H1 (cell line): ENCODE data around the gene SOD2. TPM values are rescaled to one million over a fixed set of nuclear protein-coding genes. Genes with fewer than 3 reads are reported as not detected.

Source experiments
- CTCF ChIA-PET: fragments of 300-600 bp; sonication (Branson Sonifier 250); formaldehyde crosslinking; loops from one replicate; lab custom pipeline; 2021; ENCODE audit not compliant: partially characterized antibody; lab: Charles Lee
- POLR2A ChIA-PET: fragments of 300-600 bp; sonication (Branson Sonifier 250); formaldehyde crosslinking; loops from one replicate; lab custom pipeline; 2021; ENCODE audit warnings: inconsistent platforms; ENCODE audit not compliant: partially characterized antibody; lab: Charles Lee
- DNase-seq, 2 experiments: peaks; one replicate each; pipeline versions ENCODE4 v3.0.0 to v3.0.0-alpha.2; 2010 to 2022; ENCODE audit warnings: low spot score in 2 of 2, low read depth in 1 of 2, mixed read lengths in 1 of 2
- FAIRE-seq: peaks from 2 replicates; lab custom pipeline; 2011; peaks lifted over from hg19 to GRCh38; lab: Jason Lieb, UNC
- H2AFZ ChIP-seq: 2 replicates; pipeline ENCODE4 v1.8.1; 2012; ENCODE audit warnings: low read length, inconsistent platforms
- H2AK5ac ChIP-seq: 2 replicates; pipeline ENCODE4 v1.6.1; 2013; ENCODE audit warnings: low read depth, low read length
- H2BK120ac ChIP-seq: replicated peaks from 2 replicates; pipeline ENCODE3; 2013; ENCODE audit warnings: low read depth, low read length, inconsistent platforms
- H2BK12ac ChIP-seq: 2 replicates; pipeline ENCODE4 v1.6.1; 2013; ENCODE audit warnings: low read depth, low read length
- H2BK15ac ChIP-seq: 2 replicates; pipeline ENCODE4 v1.6.1; 2013; ENCODE audit warnings: low read length
- H2BK20ac ChIP-seq: 2 replicates; pipeline ENCODE4 v1.6.1; 2013; ENCODE audit warnings: low read length
- H2BK5ac ChIP-seq: 2 replicates; pipeline ENCODE4 v1.6.1; 2013; ENCODE audit warnings: low read depth, low read length
- H3K14ac ChIP-seq: 2 replicates; pipeline ENCODE4 v1.6.1; 2013; ENCODE audit warnings: inconsistent platforms; ENCODE audit not compliant: insufficient read length
- H3K18ac ChIP-seq: 2 replicates; pipeline ENCODE4 v1.6.1; 2013; ENCODE audit warnings: low read length; ENCODE audit errors: extremely low read depth
- H3K23ac ChIP-seq: 2 replicates; pipeline ENCODE4 v1.6.1; 2013; ENCODE audit warnings: inconsistent platforms; ENCODE audit not compliant: insufficient read length
- H3K23me2 ChIP-seq: 2 replicates; pipeline ENCODE4 v1.6.1; 2013; ENCODE audit warnings: low read depth, low read length
- H3K27ac ChIP-seq: 2 replicates; pipeline ENCODE4 v1.6.1; 2011; ENCODE audit warnings: low read depth, low read length, inconsistent platforms
- H3K27me3 ChIP-seq, 4 experiments: replicated peaks in 1 of 4; 1 replicate in 1 of 4; 2 replicates in 3 of 4; pipeline versions ENCODE4 v1.6.1 to v1.8.1; 2011 to 2013; ENCODE audit warnings: low read length in 3 of 4, mild to moderate bottlenecking in 3 of 4, inconsistent platforms in 2 of 4, mixed read lengths in 2 of 4, moderate library complexity in 1 of 4; ENCODE audit not compliant: control insufficient read depth in 3 of 4, insufficient read depth in 3 of 4; ENCODE audit errors: extremely low read depth in 1 of 4
- H3K36me3 ChIP-seq, 4 experiments: 2 replicates each; pipeline versions ENCODE4 v1.6.1 to v1.8.1; 2011 to 2013; ENCODE audit warnings: mild to moderate bottlenecking in 4 of 4, low read length in 3 of 4, moderate library complexity in 2 of 4, control low read depth in 1 of 4, inconsistent platforms in 1 of 4; ENCODE audit not compliant: insufficient read depth in 4 of 4, control insufficient read depth in 2 of 4
- H3K4ac ChIP-seq: replicated peaks from 2 replicates; pipeline ENCODE3; 2013; ENCODE audit warnings: low read length, low read depth, mixed read lengths, inconsistent platforms; ENCODE audit not compliant: insufficient read length
- H3K4me1 ChIP-seq, 4 experiments: replicated peaks in 1 of 4; 1 replicate in 1 of 4; 2 replicates in 3 of 4; pipeline versions ENCODE4 v1.6.1 to v1.8.1; 2011 to 2013; ENCODE audit warnings: low read length in 3 of 4, inconsistent platforms in 2 of 4, mixed read lengths in 1 of 4; ENCODE audit not compliant: insufficient read depth in 4 of 4, control insufficient read depth in 3 of 4
- H3K4me2 ChIP-seq, 2 experiments: 2 replicates each; pipeline versions ENCODE4 v1.6.1 to v1.8.1; 2011 to 2013; ENCODE audit warnings: low read depth in 2 of 2, low read length in 2 of 2, control low read depth in 1 of 2, inconsistent platforms in 1 of 2, mild to moderate bottlenecking in 1 of 2; ENCODE audit not compliant: insufficient read depth in 1 of 2
- H3K4me3 ChIP-seq, 4 experiments: fragments of 200-600, 300-600 bp in 1 of 4; sonication (generic), shearing (Covaris generic), sonication (Bioruptor Twin) in 1 of 4; 2 replicates each; pipeline versions ENCODE4 v1.5.1 to v1.8.1; 2011 to 2016; ENCODE audit warnings: low read length in 4 of 4, low read depth in 3 of 4, control low read depth in 2 of 4, inconsistent platforms in 2 of 4, mild to moderate bottlenecking in 2 of 4, mixed read lengths in 1 of 4, moderate library complexity in 1 of 4; ENCODE audit not compliant: insufficient read depth in 2 of 4; ENCODE audit errors: extremely low read depth in 1 of 4
- H3K56ac ChIP-seq: replicated peaks from 2 replicates; pipeline ENCODE3; 2013; ENCODE audit warnings: low read depth, mild to moderate bottlenecking, mixed read lengths, low read length, inconsistent platforms; ENCODE audit not compliant: insufficient read length
- H3K79me1 ChIP-seq: 2 replicates; pipeline ENCODE4 v1.6.1; 2013; ENCODE audit warnings: low read depth, low read length, control low read depth
- H3K79me2 ChIP-seq, 2 experiments: 2 replicates each; pipeline versions ENCODE4 v1.6.1 to v1.8.1; 2012 to 2013; ENCODE audit warnings: low read length in 2 of 2, mild to moderate bottlenecking in 2 of 2, inconsistent platforms in 1 of 2; ENCODE audit not compliant: insufficient read depth in 2 of 2, control insufficient read depth in 1 of 2
- H3K9ac ChIP-seq, 4 experiments: replicated peaks in 1 of 4; 1 replicate in 1 of 4; 2 replicates in 3 of 4; pipeline versions ENCODE4 v1.6.1 to v1.8.1; 2011 to 2013; ENCODE audit warnings: low read depth in 3 of 4, low read length in 3 of 4, control low read depth in 2 of 4, mild to moderate bottlenecking in 2 of 4, moderate library complexity in 2 of 4, inconsistent platforms in 1 of 4; ENCODE audit errors: extremely low read depth in 1 of 4
- H3K9me3 ChIP-seq, 2 experiments: 2 replicates each; pipeline versions ENCODE4 v1.6.1 to v1.8.1; 2012 to 2013; ENCODE audit warnings: mild to moderate bottlenecking in 2 of 2, moderate library complexity in 2 of 2, control low read depth in 1 of 2, inconsistent platforms in 1 of 2, low read depth in 1 of 2, low read length in 1 of 2, mixed read lengths in 1 of 2; ENCODE audit not compliant: insufficient read depth in 2 of 2
- H4K20me1 ChIP-seq, 2 experiments: replicated peaks in 1 of 2; 2 replicates each; pipeline versions ENCODE3 to v1.8.1; 2011 to 2013; ENCODE audit warnings: inconsistent platforms in 2 of 2, low read length in 2 of 2, mild to moderate bottlenecking in 1 of 2; ENCODE audit not compliant: insufficient read depth in 2 of 2, control insufficient read depth in 1 of 2
- H4K5ac ChIP-seq: 2 replicates; pipeline ENCODE4 v1.6.1; 2013; ENCODE audit warnings: low read length, low read depth, mixed read lengths, inconsistent platforms; ENCODE audit not compliant: insufficient read length
- H4K8ac ChIP-seq: 2 replicates; pipeline ENCODE4 v1.8.0; 2013; ENCODE audit warnings: mild to moderate bottlenecking, moderate library complexity, low read length, inconsistent platforms; ENCODE audit not compliant: insufficient read depth; ENCODE audit errors: extremely low read depth
- H4K91ac ChIP-seq: replicated peaks from 2 replicates; pipeline ENCODE3; 2013; ENCODE audit warnings: low read length, mixed read lengths, inconsistent platforms; ENCODE audit not compliant: insufficient read length
- EZH2 ChIP-seq: fragments of 200-600 bp; sonication (generic); IDR thresholded peaks from 2 replicates; pipeline ENCODE4 v1.7.1; 2012; ENCODE audit warnings: low read depth, mild to moderate bottlenecking, moderate library complexity, low read length, inconsistent platforms; ENCODE audit not compliant: severe bottlenecking
- TAF7 ChIP-seq: optimal IDR thresholded peaks from 2 replicates; pipeline ENCODE3; 2011; ENCODE audit warnings: low read depth, mild to moderate bottlenecking, inconsistent platforms, low read length, moderate library complexity, borderline replicate concordance
- WGBS, 2 experiments: shearing (Covaris generic) in 1 of 2; methylation state at CpG; one replicate each; pipeline versions ENCODE4 v1.1.6 to v1.1.7; 2013 to 2015; ENCODE audit warnings: low lambda C conversion rate in 2 of 2, mixed read lengths in 2 of 2, inconsistent platforms in 1 of 2, low coverage in 1 of 2, missing lambda C conversion rate in 1 of 2; ENCODE audit not compliant: insufficient replicate concordance in 2 of 2, insufficient coverage in 1 of 2, insufficient read length in 1 of 2; ENCODE audit errors: extremely low coverage in 1 of 2, missing lambda C conversion rate in 1 of 2; 5-methylcytosine and 5-hydroxymethylcytosine counted together
- polyA plus RNA-seq, 7 experiments: library from polyadenylated mRNA; depleted of rRNA in 3 of 7; stranded (reverse) in 5 of 7; unstranded in 2 of 7; fragments of >200 nt in 5 of 7; fragments of 200-250 nt in 2 of 7; gene quantifications; 1 replicate in 5 of 7; 2 replicates in 1 of 7; 4 replicates in 1 of 7; pipeline versions ENCODE4 v1.2.1 to v1.2.3, GENCODE V29; 2011 to 2013; ENCODE audit warnings: missing spikeins in 2 of 7, mixed read lengths in 2 of 7
- small RNA-seq: library from polyadenylated mRNA; stranded (forward); fragments of <200 nt; extraction: miRNeasy Mini kit (QIAGEN cat#:217004); gene quantifications from one replicate; pipeline ENCODE3, GENCODE V24; 2013; ENCODE audit not compliant: insufficient read depth
- total RNA-seq: library from RNA; stranded (reverse); fragmentation: NEBNext Ultra II Directional; extraction: Animal tissue kit (Norgen Biotek cat#: 25700); gene quantifications from 2 replicates; pipeline ENCODE4 v1.2.1, GENCODE V29; 2021

SOD2 gene
- total and polyA plus RNA-seq, 2 of the 8 experiments (the other 6 are each of a cell fraction or from before 2014, with no cell fraction given) = 31.1 to 88.7 TPM

- H2BK15ac ChIP-seq = no peak overlapping the region
- no peak overlapping the region for H3K4me2 ChIP-seq
- H3K79me1 ChIP-seq = no peaks in the 10 kb centered on the region
Measured at GRCh38 chr6:159645640-159646039, 47.4 kb downstream of the SOD2 start.

More at GRCh38 chr6:159645640-159646039, 47.4 kb downstream of the SOD2 start:
- POLR2A ChIA-PET = no interaction called here
- H2AK5ac ChIP-seq = no peak overlapping the region
- H3K36me3 ChIP-seq = no peaks in the 10 kb centered on the region
- no peak overlapping the region for H4K8ac ChIP-seq
- no peak overlapping the region for H2BK120ac ChIP-seq
- no peak overlapping the region for H3K4ac ChIP-seq
- no peak overlapping the region for H3K9ac ChIP-seq
- TF ChIP-seq TAF7 (no peak), EZH2 (no peak)
- no peak overlapping the region for H3K18ac ChIP-seq
- 87% methylated on average over 4 of the region's 4 CpGs; no CpG with 5 or more reads in 1 of the 2 experiments for WGBS, 2 experiments
- H2BK20ac ChIP-seq = no peak overlapping the region
- no peak overlapping the region for H4K5ac ChIP-seq
- H4K91ac ChIP-seq = no peak overlapping the region
- no peak overlapping the region for H2BK12ac ChIP-seq
- H3K23me2 ChIP-seq = no peaks in the 10 kb centered on the region
- no peak overlapping the region for H3K27ac ChIP-seq
- CTCF ChIA-PET = interaction anchor here (0.9 to 2.5 kb wide), 3 partner anchors 9 to 888 kb away, joined by 3 to 11 read pairs (median 4); no protein-coding TSS in a partner anchor
- FAIRE-seq (no peak), DNase-seq (no peak)
- no peak overlapping the region for H3K56ac ChIP-seq
- H3K27me3 ChIP-seq = no peaks in the 10 kb centered on the region
- H3K14ac ChIP-seq = no peak overlapping the region
- H2AFZ ChIP-seq = no peak overlapping the region
- H2BK5ac ChIP-seq = no peak overlapping the region
- no peaks in the 10 kb centered on the region; a peak in 1 of 7 replicates for H3K4me1 ChIP-seq
- no peaks in the 10 kb centered on the region for H3K79me2 ChIP-seq
- H3K4me3 ChIP-seq = no peak overlapping the region
- no peaks in the 10 kb centered on the region for H4K20me1 ChIP-seq
- no peak overlapping the region for H3K23ac ChIP-seq
- peaks cover 38 to 40% of the 10 kb centered on the region in 2 experiments; a peak in 3 of 4 replicates for H3K9me3 ChIP-seq

Small RNA genes within 50 kb of the gene (small RNA-seq; reads per million reads assigned to genes)
- gene RNU4ATAC18P = not detected

Other genes with a start within 250 kb of the SOD2 start
- 112 and 120 TPM in 2 replicates for gene WTAP, start 34.3 kb upstream of the SOD2 start, total RNA-seq
- 18.0 and 32.6 TPM in 2 replicates for gene WTAP, start 34.3 kb upstream of the SOD2 start, polyA plus RNA-seq (2011; rRNA removed)
- 166 and 175 TPM in 2 replicates for gene ACAT2, start 68.8 kb upstream of the SOD2 start, total RNA-seq
- 40.9 and 61.6 TPM in 2 replicates for gene ACAT2, start 68.8 kb upstream of the SOD2 start, polyA plus RNA-seq (2011; rRNA removed)
- gene TCP1, start 96.4 kb upstream of the SOD2 start, total RNA-seq = 331 and 348 TPM in 2 replicates
- 117 and 138 TPM in 2 replicates for gene TCP1, start 96.4 kb upstream of the SOD2 start, polyA plus RNA-seq (2011; rRNA removed)
- 79.8 and 83.4 TPM in 2 replicates for gene MRPL18, start 97.2 kb upstream of the SOD2 start, total RNA-seq
- gene MRPL18, start 97.2 kb upstream of the SOD2 start, polyA plus RNA-seq (2011; rRNA removed) = 45.0 and 58.7 TPM in 2 replicates
- gene PNLDC1, start 107.0 kb upstream of the SOD2 start, total RNA-seq = 0.34 and 0.44 TPM in 2 replicates
- gene PNLDC1, start 107.0 kb upstream of the SOD2 start, polyA plus RNA-seq (2011; rRNA removed) = 0.09 and 0.15 TPM in 2 replicates
- gene MAS1, start 197.7 kb upstream of the SOD2 start, total RNA-seq = not detected in 2 replicates
- gene MAS1, start 197.7 kb upstream of the SOD2 start, polyA plus RNA-seq (2011; rRNA removed) = 0.02 TPM in 1 of 2 replicates, not detected in the other